ENCODE results near the gene PPP2R2C.

- TF ChIP-seq IKZF1 (conservative IDR thresholded peaks at IDR 0.05) (no peak), E4F1 (IDR thresholded peaks at IDR 0.05; ENCODE audit: borderline replicate concordance, partially characterized antibody) (no peak), CTCF (IDR thresholded peaks at IDR 0.05 in 2 of 3, conservative IDR thresholded peaks at IDR 0.05 in 1 of 3; ENCODE audit: control insufficient read depth in 2 of 3, extremely low read depth in 1 of 3, insufficient read depth in 1 of 3, low read depth in 3 of 3, low read length in 3 of 3) (no peak), RAD21 (IDR thresholded peaks at IDR 0.05; ENCODE audit: insufficient read depth, low read depth, low read length) (no peak), ESRRA (IDR thresholded peaks at IDR 0.05; ENCODE audit: low read length) (no peak), POLR2A (IDR thresholded peaks at IDR 0.05; ENCODE audit: low read depth, low read length) (no peak), EZH2 (IDR thresholded peaks at IDR 0.05; ENCODE audit: borderline replicate concordance, control insufficient read depth, low read depth, low read length) (no peak), TCF12 (IDR thresholded peaks at IDR 0.05; ENCODE audit: low read depth, low read length) (no peak), EGR1 (IDR thresholded peaks at IDR 0.05; ENCODE audit: borderline replicate concordance in 1 of 2, low read depth in 2 of 2, low read length in 2 of 2) (no peak)
These were observed 957 bp downstream of the PPP2R2C start for GRCh38 chr4:6471307-6472007.

All from GM12878 (cell line).